NCI-H1092 treated with DMSO at 0.1 percent for 48 hours (cell line): Measurements from ENCODE around the gene DEAF1.

ENCODE experiments used
- DNase-seq: peaks from one replicate; lab custom pipeline; 2025; lab: John Stamatoyannopoulos, UW

The DEAF1 gene

DNA sequence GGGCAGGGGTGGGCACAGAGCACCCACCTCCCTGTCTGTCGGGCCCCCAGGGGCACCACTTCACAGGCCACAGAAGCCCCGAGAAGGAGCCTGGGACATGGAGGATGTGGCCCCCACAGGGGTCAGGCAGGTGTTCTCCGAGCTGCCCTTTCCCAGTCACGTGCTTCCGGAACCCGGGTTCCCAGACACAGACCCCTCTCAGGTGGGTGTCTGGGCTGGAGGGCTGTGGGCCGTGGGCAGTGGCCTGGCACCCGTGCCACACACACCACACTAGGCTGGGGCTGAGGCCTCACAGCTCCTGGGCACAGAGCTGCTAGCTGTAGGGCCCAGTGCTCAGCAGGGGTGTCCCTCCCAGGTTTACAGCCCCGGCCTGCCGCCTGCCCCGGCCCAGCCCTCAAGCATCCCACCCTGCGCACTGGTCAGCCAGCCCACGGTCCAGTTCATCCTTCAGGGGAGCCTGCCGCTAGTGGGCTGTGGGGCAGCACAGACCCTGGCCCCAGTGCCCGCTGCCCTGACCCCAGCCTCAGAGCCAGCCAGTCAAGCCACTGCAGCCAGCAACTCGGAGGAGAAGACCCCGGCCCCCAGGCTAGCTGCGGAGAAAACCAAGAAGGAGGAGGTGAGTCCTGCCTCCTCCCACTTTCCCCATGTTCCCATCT lies 84.7 kb downstream of the DEAF1 start:
- no peak for DNase-seq

DNA sequence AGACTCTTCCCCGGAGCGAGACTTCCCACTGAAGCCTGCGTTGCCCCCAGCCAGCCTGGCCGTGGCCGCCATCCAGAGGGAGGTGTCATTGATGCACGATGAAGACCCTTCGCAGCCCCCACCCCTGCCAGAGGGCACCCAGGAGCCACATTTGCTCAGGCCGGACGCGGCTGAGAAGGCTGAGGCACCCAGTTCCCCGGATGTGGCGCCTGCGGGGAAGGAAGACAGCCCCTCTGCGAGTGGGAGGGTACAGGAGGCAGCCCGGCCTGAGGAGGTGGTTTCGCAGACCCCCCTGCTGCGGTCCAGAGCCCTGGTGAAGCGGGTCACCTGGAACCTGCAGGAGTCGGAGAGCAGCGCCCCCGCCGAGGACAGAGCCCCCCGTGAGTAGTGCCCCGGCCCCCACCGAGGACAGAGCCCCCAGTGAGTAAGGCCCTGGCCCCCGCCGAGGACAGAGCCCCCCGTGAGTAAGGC lies 85.6 kb downstream of the DEAF1 start:
- DNase-seq: no peak

DNA sequence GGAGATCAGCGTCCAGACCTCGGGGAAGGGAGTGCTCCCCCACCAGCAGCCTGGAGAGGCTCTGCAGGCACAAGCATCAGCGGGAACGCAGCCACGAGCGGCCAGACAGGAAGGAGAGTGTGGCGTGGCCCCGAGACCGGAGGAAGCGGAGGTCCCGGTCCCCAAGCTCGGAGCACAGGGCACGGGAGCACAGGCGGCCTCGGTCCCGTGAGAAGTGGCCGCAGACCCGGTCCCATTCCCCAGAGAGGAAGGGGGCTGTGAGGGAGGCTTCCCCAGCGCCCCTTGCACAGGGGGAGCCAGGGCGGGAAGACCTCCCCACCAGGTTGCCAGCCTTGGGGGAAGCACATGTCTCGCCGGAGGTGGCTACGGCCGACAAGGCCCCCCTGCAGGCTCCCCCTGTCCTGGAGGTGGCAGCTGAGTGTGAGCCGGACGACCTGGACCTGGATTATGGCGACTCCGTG lies 86.2 kb downstream of the DEAF1 start:
- DNase-seq: no peak

DNA sequence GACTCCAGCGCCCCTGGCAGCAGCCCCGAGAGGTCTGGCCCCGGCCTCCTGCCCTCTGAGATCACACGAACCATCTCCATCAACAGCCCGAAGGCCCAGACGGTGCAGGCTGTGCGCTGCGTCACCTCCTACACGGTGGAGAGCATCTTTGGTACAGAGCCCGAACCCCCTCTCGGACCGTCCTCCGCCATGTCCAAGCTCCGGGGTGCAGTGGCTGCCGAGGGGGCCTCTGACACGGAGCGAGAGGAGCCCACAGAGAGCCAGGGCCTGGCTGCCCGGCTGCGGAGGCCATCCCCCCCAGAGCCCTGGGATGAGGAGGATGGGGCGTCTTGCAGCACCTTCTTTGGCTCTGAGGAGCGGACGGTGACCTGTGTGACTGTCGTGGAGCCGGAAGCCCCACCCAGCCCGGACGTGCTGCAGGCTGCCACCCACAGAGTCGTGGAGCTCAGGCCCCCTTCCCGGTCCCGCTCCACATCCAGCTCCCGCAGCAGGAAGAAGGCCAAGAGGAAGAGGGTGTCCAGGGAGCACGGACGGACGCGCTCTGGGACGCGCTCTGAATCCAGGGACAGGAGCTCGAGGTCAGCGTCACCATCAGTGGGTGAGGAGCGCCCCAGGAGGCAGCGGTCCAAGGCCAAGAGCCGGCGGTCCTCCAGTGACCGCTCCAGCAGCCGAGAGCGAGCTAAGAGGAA lies 86.9 kb downstream of the DEAF1 start:
- DNase-seq: no peak

DNA sequence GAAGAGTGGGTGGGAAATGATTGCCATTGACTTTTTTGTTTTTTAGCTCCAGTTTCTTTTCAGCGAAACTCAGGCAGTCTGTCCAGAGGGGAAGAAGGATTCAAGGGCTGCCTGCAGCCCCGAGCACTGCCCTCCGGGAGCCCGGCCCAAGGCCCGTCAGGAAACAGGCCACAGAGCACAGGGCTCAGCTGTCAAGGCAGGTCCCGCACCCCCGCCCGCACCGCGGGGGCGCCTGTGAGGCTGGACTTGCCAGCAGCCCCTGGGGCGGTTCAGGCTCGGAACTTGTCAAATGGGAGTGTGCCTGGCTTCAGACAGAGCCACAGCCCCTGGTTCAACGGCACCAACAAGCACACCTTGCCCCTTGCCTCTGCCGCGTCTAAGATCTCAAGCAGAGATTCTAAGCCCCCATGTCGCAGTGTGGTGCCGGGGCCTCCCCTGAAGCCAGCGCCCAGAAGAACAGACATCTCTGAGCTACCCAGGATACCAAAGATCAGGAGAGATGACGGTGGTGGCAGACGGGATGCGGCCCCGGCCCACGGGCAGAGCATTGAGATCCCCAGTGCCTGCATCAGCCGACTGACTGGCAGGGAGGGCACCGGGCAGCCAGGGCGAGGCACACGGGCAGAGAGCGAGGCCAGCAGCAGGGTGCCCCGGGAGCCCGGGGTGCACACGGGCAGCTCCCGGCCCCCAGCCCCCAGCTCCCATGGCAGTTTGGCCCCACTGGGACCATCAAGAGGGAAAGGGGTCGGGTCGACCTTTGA lies 87.8 kb downstream of the DEAF1 start:
- DNase-seq: no peak

DNA sequence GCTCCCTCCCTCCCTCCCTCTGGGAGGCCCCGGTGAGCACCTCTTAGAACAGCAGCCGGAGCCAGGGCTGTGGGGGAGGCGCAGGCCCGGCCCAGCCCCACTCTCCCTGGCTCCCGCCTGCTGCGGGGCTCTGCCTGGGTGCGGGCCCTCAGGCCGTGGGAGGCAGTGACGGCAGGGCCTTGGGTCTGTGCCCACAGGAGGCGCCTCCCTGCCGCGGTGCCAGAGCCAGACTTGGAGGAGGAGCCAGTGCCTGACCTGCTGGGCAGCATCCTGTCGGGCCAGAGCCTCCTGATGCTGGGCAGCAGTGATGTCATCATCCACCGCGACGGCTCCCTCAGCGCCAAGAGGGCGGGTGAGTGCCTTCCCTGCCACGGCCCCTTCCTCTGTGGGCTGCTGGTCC lies 88.8 kb downstream of the DEAF1 start:
- DNase-seq: no peak

DNA sequence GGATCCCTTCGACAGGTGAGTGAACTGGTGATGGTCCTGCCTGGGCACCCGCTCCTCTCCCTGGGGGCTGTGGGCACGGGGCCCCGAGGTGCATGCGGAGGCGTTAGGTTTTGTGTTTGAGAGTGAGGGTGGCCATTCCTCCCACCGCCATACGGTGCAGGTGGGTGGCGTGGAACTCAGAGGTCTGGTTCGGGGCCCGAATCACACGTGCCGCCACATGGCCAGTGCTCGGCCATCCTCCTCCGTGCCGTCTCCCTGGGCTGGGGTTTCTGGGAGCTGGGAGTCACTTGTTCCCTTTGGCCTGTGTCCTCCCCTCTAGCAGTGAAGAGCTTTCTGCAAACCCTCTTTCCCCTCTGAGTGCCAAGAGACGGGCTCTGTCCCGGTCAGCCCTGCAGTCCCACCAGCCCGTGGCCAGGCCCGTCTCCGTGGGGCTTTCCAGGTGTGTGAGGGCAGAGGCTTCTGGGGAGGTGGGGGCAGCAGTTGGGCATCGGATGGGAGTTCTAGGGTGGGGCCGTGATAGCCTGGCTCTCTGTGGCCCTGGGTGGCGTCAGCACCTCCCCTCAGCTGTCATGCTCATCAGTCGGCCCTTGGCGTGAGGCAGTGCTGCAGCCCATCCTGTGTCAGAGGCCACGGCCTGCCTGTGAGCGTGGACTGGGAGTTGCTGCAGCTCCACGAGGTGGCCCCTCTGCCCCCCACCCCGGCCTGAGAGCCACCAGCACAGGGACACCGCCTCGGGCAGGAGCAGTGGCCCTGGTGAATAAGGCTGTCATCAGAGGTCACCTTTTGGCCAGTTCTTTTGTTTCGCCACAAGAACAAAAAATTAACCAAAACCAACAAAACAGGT lies 89.5 kb downstream of the DEAF1 start:
- DNase-seq: no peak

- DNase-seq: no peak
Observed at GRCh38 chr11:603154-603553, 91.9 kb downstream of the DEAF1 start.

GRCh38 chr11:601573-602245 lies 93.3 kb downstream of the DEAF1 start:
- no peak for DNase-seq

DNA sequence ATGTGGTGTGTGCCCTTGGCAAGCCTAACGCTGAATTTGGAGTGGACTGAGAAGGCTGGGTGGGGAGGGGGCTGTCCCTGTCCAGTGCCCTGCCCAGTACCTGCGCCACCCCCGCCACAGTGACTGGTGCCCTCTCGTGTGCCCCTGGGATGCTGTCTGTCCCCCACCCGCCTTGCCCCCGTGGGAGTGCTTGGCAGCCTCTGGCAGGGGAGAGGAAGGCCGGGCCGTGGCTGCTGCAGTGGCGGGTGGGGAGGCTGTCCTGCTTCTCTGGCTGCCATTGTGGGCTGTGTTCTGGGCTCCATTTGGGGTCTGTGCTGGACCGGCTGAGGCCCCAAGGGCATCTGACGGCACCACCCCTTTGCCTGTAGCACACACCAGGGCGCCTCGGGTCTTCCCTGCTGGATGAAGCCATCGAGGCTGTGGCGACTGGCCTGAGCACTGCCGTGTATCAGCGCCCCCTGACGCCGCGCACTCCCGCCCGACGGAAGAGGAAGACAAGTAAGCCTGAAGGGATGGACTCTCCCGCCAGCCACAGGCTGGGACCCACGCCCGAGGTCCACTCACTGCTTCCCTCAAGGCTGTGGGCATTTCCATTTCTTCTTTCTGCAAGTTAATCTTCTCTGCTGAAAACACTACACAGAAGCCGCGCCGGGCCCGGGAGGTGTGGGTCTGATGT lies 96.9 kb downstream of the DEAF1 start:
- DNase-seq: no peak

DNA sequence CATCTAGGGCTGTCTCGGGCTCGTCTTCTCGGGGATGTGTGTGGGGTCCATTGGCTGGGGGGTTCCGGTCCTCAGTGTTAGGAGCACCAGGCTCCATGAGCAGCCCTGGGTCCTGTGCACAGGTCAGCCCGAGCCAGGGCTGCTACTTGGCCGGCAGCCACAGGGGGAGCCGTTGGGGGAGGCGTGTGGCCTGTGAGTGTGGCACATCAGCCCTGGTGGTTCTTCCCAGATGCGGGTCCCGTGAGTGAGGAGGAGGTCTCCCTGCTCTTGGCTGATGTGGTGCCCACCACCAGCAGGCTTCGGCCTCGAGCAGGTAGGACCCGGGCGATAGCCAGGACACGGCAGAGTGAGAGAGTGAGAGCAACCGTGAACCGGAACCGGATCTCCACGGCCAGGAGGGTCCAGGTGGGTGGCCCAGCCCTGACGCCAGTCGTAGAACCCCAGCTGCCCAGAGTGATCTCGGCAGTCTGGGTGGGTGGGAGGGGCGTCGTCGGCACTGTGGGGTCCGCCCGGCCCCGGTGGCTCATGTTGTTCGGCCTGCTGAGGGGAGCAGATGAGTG lies 97.8 kb downstream of the DEAF1 start:
- DNase-seq: no peak

DNA sequence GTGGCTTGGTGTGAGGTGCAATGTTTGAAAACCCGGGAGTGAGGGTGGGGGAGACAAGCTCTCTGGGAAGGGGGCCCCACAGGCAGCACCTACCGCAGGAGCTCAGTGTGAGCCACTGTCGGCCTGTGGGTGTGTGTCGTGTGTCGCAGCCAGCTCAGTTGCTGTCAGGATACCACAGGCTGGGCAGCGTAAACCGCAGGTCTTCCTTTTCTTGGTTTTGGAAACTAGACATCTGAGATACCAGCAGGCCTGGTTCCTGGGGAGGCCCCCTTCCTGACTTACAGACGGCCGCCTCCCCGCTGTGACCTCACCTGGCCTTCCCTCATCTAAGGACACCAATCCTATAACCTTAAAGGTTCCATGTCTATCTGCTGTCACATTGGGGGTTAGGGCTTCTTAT lies 98.6 kb downstream of the DEAF1 start:
- no peak for DNase-seq

DNA sequence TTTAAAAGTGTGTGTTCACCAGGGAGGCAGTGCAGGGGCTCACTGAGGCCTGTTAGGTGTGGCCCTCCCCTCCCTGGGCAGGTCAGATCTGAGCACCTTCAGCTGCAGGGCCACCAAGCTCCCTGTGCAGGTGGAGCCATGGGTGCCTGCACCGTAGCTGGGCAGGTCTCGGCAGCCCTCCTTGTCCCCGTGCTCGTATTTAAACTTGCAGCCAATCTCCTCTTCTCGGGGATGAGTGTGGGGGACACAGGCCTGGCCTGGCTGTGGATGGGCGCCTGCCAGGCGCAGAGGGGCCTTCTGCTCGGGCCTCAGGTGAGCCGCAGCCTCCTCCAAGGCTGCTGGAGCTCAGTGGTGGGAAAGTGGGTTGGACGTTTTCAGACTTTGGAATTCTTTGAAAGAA lies 99.6 kb downstream of the DEAF1 start:
- DNase-seq: no peak
